ENCODE results near the gene DAD1.
A peak's percentile ranks its signal among the peaks of the same experiment; 100 is the strongest.

Gene DAD1

GRCh38 chr14:22564463-22564862, 24.6 kb downstream of the DAD1 start:
- H3K4me3 ChIP-seq (ENCODE audit: low read depth, low read length), result no peak overlapping the region
- DNase-seq (ENCODE audit: low read depth), result no peak
- TF ChIP-seq, protein P1, sequence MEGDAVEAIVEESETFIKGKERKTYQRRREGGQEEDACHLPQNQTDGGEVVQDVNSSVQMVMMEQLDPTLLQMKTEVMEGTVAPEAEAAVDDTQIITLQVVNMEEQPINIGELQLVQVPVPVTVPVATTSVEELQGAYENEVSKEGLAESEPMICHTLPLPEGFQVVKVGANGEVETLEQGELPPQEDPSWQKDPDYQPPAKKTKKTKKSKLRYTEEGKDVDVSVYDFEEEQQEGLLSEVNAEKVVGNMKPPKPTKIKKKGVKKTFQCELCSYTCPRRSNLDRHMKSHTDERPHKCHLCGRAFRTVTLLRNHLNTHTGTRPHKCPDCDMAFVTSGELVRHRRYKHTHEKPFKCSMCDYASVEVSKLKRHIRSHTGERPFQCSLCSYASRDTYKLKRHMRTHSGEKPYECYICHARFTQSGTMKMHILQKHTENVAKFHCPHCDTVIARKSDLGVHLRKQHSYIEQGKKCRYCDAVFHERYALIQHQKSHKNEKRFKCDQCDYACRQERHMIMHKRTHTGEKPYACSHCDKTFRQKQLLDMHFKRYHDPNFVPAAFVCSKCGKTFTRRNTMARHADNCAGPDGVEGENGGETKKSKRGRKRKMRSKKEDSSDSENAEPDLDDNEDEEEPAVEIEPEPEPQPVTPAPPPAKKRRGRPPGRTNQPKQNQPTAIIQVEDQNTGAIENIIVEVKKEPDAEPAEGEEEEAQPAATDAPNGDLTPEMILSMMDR (IDR thresholded peaks at IDR 0.05; ENCODE audit: control insufficient read depth, extremely low read depth, insufficient read depth), result no peak

GRCh38 chr14:22563987-22564386, 25.0 kb downstream of the DAD1 start:
- TF ChIP-seq, protein P1 (IDR thresholded peaks at IDR 0.05; ENCODE audit: control insufficient read depth, extremely low read depth, insufficient read depth), result no peak
- DNase-seq (ENCODE audit: low read depth), result no peak
- H3K4me3 ChIP-seq (ENCODE audit: low read depth, low read length), result no peak overlapping the region

GRCh38 chr14:22561661-22562579, 27.1 kb downstream of the DAD1 start:
- no peak for DNase-seq (ENCODE audit: low read depth)
- TF ChIP-seq, protein P1 (IDR thresholded peaks at IDR 0.05; ENCODE audit: control insufficient read depth, extremely low read depth, insufficient read depth), result no peak
- peak overlapping the region; percentile 21; the same call in 1 of the 2 replicates for H3K4me3 ChIP-seq (ENCODE audit: low read depth, low read length)

- TF ChIP-seq, protein P1 (IDR thresholded peaks at IDR 0.05; ENCODE audit: control insufficient read depth, extremely low read depth, insufficient read depth), result no peak
- peak overlapping the region; percentile 21; the same call in 1 of the 2 replicates for H3K4me3 ChIP-seq (ENCODE audit: low read depth, low read length)
- DNase-seq (ENCODE audit: low read depth), result no peak
Measured at GRCh38 chr14:22561366-22561660, 27.7 kb downstream of the DAD1 start.

- H3K4me3 ChIP-seq (ENCODE audit: low read depth, low read length), result peak overlapping the region; percentile 17; the same call in 1 of the 2 replicates
- DNase-seq (ENCODE audit: low read depth), result peak; percentile 93
- TF ChIP-seq, protein P1 (IDR thresholded peaks at IDR 0.05; ENCODE audit: control insufficient read depth, extremely low read depth, insufficient read depth), result no peak
Measured at GRCh38 chr14:22560662-22561365, 28.2 kb downstream of the DAD1 start.

- H3K4me3 ChIP-seq (ENCODE audit: low read depth, low read length), result no peak overlapping the region
- TF ChIP-seq, protein P1 (IDR thresholded peaks at IDR 0.05; ENCODE audit: control insufficient read depth, extremely low read depth, insufficient read depth), result no peak
- DNase-seq (ENCODE audit: low read depth), result no peak
Measured at GRCh38 chr14:22559041-22559440, 30.0 kb downstream of the DAD1 start.
